Stimulated activated CD4-positive, alpha-beta T cell treated with anti-CD3 and anti-CD28 coated beads, TNF-alpha, amount 100 ng/mL, for 24 hours (primary cell): ENCODE measurements around the gene MDK.

Source experiments
- DNase-seq, 3 experiments: peaks; one replicate each; pipeline ENCODE4 v3.0.0-alpha.2; 2020; ENCODE audit warnings: low read depth in 3 of 3

Gene MDK

GRCh38 chr11:46382646-46383403 is 1.4 kb downstream of the MDK start:
- no peak for DNase-seq

DNA sequence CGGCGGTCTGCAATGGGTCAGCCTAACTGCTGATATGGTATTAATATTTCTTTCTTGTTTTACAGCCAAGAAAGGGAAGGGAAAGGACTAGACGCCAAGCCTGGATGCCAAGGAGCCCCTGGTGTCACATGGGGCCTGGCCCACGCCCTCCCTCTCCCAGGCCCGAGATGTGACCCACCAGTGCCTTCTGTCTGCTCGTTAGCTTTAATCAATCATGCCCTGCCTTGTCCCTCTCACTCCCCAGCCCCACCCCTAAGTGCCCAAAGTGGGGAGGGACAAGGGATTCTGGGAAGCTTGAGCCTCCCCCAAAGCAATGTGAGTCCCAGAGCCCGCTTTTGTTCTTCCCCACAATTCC is 1.9 kb downstream of the MDK start:
- no peak for DNase-seq

GRCh38 chr11:46383974-46384701 is 2.7 kb downstream of the MDK start:
- no peak for DNase-seq

- no peak for DNase-seq
These were observed 3.9 kb downstream of the MDK start for GRCh38 chr11:46385169-46386004.

DNA sequence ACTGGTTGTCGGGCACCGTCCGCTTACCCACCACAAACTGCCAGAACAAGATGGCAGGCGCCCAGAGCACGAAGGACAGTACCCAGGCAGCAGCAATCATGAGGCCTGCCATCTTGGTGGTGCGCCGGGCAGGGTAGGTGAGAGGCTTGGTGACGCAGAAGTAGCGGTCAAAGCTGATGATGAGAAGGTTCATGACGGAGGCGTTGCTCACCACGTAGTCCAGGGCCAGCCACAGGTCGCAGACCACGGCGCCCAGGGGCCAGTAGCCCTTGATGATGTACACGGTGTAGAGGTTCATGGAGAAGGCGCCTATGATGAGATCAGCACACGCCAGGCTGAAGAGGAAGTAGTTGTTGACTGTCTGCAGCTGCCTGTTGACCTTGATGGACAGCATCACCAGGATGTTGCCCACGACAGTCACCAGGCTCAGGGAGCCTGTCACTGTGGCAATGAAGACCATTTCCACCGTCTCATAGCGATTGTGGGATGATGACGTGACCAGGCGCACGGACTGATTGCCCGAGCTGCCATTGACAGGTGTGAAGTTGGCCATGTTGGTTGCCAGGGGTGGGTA is 4.6 kb downstream of the MDK start:
- no peak for DNase-seq

DNA sequence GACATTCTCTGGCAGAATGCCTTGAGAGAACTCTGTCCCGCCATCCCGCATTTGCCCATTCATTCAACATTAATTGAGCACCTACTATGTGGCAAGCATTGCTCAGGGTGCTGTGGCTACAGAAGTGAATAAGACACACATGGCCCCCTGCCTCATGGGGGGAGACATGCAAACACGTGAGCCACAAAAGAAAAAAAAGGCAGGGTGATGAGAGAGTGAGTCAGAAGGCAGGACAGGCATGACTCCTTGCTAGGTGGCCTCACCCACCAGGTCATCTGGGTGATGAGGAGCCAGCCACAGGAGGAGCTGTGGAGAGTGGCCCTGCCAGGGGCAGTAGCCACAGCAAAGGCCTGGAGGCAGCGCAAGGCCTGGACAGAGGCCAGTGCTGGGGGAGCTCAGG is 5.2 kb downstream of the MDK start:
- no peak for DNase-seq

GRCh38 chr11:46387456-46387855 is 6.0 kb downstream of the MDK start:
- no peak for DNase-seq

DNA sequence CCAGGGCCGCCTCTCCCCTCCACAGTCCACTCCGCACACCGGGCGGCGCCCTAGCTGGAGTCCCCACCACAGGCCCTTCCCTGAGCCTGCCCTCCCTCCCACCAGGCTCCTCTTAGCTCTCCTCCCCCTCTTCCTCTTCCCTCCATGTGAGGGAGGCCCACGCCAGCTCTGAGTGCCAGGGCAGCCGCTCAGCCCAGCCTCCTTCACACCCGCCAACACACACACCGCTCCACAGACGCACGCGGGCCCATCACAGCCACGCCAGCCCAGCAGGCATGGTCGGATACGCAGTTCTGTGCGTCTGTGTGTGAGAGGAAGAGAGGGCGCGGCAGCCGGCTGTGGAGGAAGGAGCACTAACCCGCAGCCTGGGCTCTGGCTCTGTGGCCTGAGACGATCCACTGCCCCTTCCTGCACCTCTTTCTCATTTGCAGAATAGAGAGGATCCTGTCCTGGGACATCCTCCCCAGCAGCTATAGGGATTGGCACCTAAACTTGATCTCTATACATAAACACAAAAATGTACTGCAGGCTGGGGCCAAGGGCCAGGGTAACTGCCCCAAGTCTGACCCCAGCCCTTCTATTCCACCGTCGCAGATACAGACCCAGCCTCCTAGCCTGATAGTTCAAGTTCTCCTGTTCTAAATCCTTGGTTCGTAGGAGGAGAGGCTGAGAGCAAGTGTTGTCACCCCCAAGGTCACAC is 6.6 kb downstream of the MDK start:
- DNase-seq, result no peak

- no peak for DNase-seq
These were observed 7.4 kb downstream of the MDK start for GRCh38 chr11:46388619-46389449.

GRCh38 chr11:46389450-46390330 is 8.2 kb downstream of the MDK start:
- DNase-seq, result peak in 2 of 3 experiments; percentile 17 to 65

- no peak for DNase-seq
These were observed 9.1 kb downstream of the MDK start for GRCh38 chr11:46390331-46391171.

DNA sequence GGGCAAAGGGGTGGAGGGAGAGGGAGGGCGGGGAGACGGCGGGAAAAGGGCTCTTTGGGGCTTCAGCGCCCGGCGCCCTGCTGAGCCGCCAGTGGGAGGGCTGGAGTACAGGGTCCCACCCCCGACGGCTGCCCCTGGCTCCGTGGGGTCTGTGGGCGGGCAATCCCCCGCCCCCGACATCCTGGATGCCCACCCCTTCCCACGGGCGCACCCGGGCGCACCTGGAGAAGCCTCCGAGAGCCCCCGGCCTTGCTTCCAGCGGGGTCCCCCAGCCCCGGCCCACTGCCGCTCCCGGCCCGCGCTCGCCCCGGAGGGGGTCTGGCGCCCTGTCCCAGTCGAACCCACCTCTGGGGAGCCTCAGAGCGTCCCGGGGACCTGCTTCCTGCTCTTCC is 9.7 kb downstream of the MDK start:
- no peak for DNase-seq

GRCh38 chr11:46391578-46392420 is 10.3 kb downstream of the MDK start, which contains the start of gene CHRM4:
TSS of gene CHRM4 (minus strand) at chr11:46391776. CDS start at chr11:46386557, 5,219 bp downstream.
- DNase-seq, result no peak

GRCh38 chr11:46392421-46393230 is 11.2 kb downstream of the MDK start:
- DNase-seq, result peak; percentile 46 to 70 (median 59)

- no peak for DNase-seq
These were observed 11.8 kb downstream of the MDK start for GRCh38 chr11:46393231-46393616.

DNA sequence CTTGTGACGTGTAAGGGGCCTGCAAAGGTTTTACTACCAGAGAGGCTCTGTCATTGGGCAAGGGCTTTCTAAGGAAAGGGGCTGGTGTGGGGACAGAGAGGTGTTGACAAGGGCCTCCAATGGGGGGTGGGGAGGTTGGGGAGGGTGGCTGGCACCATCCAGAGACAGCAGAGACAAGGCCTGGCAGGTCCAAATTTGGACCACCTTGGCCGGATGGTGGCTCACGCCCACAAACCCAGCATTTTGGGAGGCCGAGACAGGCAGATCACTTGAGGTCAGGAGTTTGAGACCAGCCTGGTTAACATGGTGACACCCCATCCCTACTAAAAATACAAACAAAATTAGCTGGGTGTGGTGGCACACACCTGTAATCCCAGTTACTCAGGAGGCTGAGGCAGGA is 12.3 kb downstream of the MDK start:
- no peak for DNase-seq

GRCh38 chr11:46397526-46397925 is 16.1 kb downstream of the MDK start:
- no peak for DNase-seq
